Neural cell (in vitro differentiated cells): ENCODE measurements around the gene IER5L. TPM values are rescaled to one million over a fixed set of nuclear protein-coding genes. Genes with fewer than 3 reads are reported as not detected.

Experiments
- H2AFZ ChIP-seq: fragments of 200-600, 300-800 bp; sonication (generic), shearing (Covaris generic); 2 replicates; pipeline ENCODE4 v1.6.0; 2014; ENCODE audit warnings: low read depth, mild to moderate bottlenecking, antibody characterized with exemption, low read length, moderate library complexity
- H3F3A ChIP-seq: fragments of 200-600 bp; shearing (Covaris generic); 2 replicates; pipeline ENCODE4 v1.6.1; 2016; ENCODE audit warnings: mild to moderate bottlenecking, moderate library complexity, mixed read lengths, antibody characterized with exemption, low read length; ENCODE audit not compliant: insufficient read depth, poor library complexity, severe bottlenecking
- H3K27ac ChIP-seq: fragments of 200-600, 300-800 bp; sonication (generic), shearing (Covaris generic); 2 replicates; pipeline ENCODE4 v1.5.1; 2014; ENCODE audit warnings: mild to moderate bottlenecking, low read length, moderate library complexity
- H3K27me3 ChIP-seq: fragments of 300-800, 200-600 bp; sonication (generic), shearing (Covaris generic); 2 replicates; pipeline ENCODE4 v1.6.0; 2014; ENCODE audit warnings: mild to moderate bottlenecking, low read depth, low read length, moderate library complexity; ENCODE audit not compliant: insufficient read depth
- H3K36me3 ChIP-seq: fragments of 300-800, 200-600 bp; sonication (generic), shearing (Covaris generic); 2 replicates; pipeline ENCODE4 v1.5.1; 2014; ENCODE audit warnings: mild to moderate bottlenecking, antibody characterized with exemption, low read length, moderate library complexity; ENCODE audit not compliant: insufficient read depth
- H3K4me2 ChIP-seq: fragments of 300-800, 200-600 bp; sonication (generic), shearing (Covaris generic); 2 replicates; pipeline ENCODE4 v1.6.0; 2014; ENCODE audit warnings: mild to moderate bottlenecking, low read length
- H3K4me3 ChIP-seq: fragments of 300-800, 200-600 bp; sonication (generic), shearing (Covaris generic); 2 replicates; pipeline ENCODE4 v1.5.1; 2014; ENCODE audit warnings: mild to moderate bottlenecking, low read length, moderate library complexity
- H3K79me2 ChIP-seq: fragments of 200-600 bp; shearing (Covaris generic); replicated peaks from 2 replicates; pipeline ENCODE4 v1.6.0; 2014; ENCODE audit warnings: mild to moderate bottlenecking, low read length, moderate library complexity; ENCODE audit not compliant: insufficient read depth
- H3K9ac ChIP-seq: fragments of 300-800, 200-600 bp; sonication (generic), shearing (Covaris generic); 2 replicates; pipeline ENCODE4 v1.6.1; 2016; ENCODE audit warnings: mild to moderate bottlenecking, low read length, mixed read lengths
- H3K9me2 ChIP-seq: fragments of 200-600 bp; shearing (Covaris generic); 2 replicates; pipeline ENCODE4 v1.6.1; 2016; ENCODE audit warnings: mild to moderate bottlenecking, low read length, mixed read lengths; ENCODE audit not compliant: insufficient read depth
- H3K9me3 ChIP-seq: fragments of 200-600, 300-800 bp; sonication (generic), shearing (Covaris generic); 2 replicates; pipeline ENCODE4 v1.6.1; 2016; ENCODE audit warnings: mild to moderate bottlenecking, mixed run types, low read length, moderate library complexity, mixed read lengths
- H4K20me1 ChIP-seq: fragments of 200-600 bp; shearing (Covaris generic); 2 replicates; pipeline ENCODE4 v1.6.1; 2016; ENCODE audit warnings: mild to moderate bottlenecking, mixed run types; ENCODE audit not compliant: insufficient read depth
- CTCF ChIP-seq: fragments of 450-650 bp; IDR thresholded peaks from 2 replicates; pipeline ENCODE4 v1.5.1; 2014; ENCODE audit warnings: antibody characterized with exemption, mild to moderate bottlenecking, moderate library complexity; ENCODE audit not compliant: poor library complexity, severe bottlenecking
- EP300 ChIP-seq: fragments of 450-650 bp; conservative IDR thresholded peaks from 2 replicates; pipeline ENCODE4 v1.6.1; 2014; ENCODE audit warnings: antibody characterized with exemption, mild to moderate bottlenecking, moderate library complexity; ENCODE audit not compliant: poor library complexity, severe bottlenecking
- EZH2 ChIP-seq: fragments of 200-600, 300-800 bp; shearing (Covaris generic), sonication (generic); IDR thresholded peaks from 2 replicates; pipeline ENCODE4 v1.6.1; 2014; ENCODE audit warnings: antibody characterized with exemption, low read length, borderline replicate concordance, mild to moderate bottlenecking; ENCODE audit not compliant: insufficient read depth, poor library complexity, severe bottlenecking
- MXI1 ChIP-seq: fragments of 450-650 bp; conservative IDR thresholded peaks from 2 replicates; pipeline ENCODE4 v1.6.1; 2014; ENCODE audit warnings: antibody characterized with exemption, mild to moderate bottlenecking; ENCODE audit not compliant: poor library complexity, severe bottlenecking
- POLR2AphosphoS5 ChIP-seq: IDR thresholded peaks from 2 replicates; pipeline ENCODE4 v1.6.1; 2012
- RAD21 ChIP-seq: fragments of 450-650 bp; conservative IDR thresholded peaks from 2 replicates; pipeline ENCODE4 v1.6.1; 2014; ENCODE audit warnings: antibody characterized with exemption, mild to moderate bottlenecking, moderate library complexity
- REST ChIP-seq: IDR thresholded peaks from 2 replicates; pipeline ENCODE4 v1.6.1; 2012; ENCODE audit warnings: borderline replicate concordance
- SMC3 ChIP-seq: fragments of 450-650 bp; conservative IDR thresholded peaks from 2 replicates; pipeline ENCODE4 v1.6.1; 2014; ENCODE audit warnings: antibody characterized with exemption, mild to moderate bottlenecking, moderate library complexity; ENCODE audit not compliant: poor library complexity
- TAF1 ChIP-seq: IDR thresholded peaks from 2 replicates; pipeline ENCODE4 v1.6.1; 2012; ENCODE audit warnings: low read depth
- polyA plus RNA-seq: library from polyadenylated mRNA; depleted of rRNA; stranded (reverse); fragments of >200 nt; gene quantifications from 2 replicates; pipeline ENCODE4 v1.2.3, GENCODE V29; 2014

The IER5L gene
- polyA plus RNA-seq, 1 donor from 2014 or later, result 20.8 TPM

GRCh38 chr9:129194221-129194620, 16.2 kb upstream of the IER5L start:
- Histone ChIP-seq H3K9me2 (no peaks in the 10 kb centered on the region), H3F3A (no peaks in the 10 kb centered on the region), H3K79me2 (no peaks in the 10 kb centered on the region), H3K9ac (no peak overlapping the region), H3K36me3 (no peaks in the 10 kb centered on the region), H3K9me3 (no peaks in the 10 kb centered on the region), H3K27ac (no peak overlapping the region), H4K20me1 (no peaks in the 10 kb centered on the region), H3K4me2 (no peak overlapping the region), H3K27me3 (no peaks in the 10 kb centered on the region), H3K4me3 (no peak overlapping the region), H2AFZ (no peak overlapping the region)
- TF ChIP-seq MXI1, result no peak
- no peak for TF ChIP-seq REST
- no peak for TF ChIP-seq EP300
- no peak for TF ChIP-seq EZH2
- TF ChIP-seq SMC3, result no peak
- no peak for TF ChIP-seq RAD21
- TF ChIP-seq TAF1, result no peak
- TF ChIP-seq POLR2AphosphoS5, result no peak
- no peak for TF ChIP-seq CTCF

GRCh38 chr9:129193655-129194054, 15.6 kb upstream of the IER5L start:
- Histone ChIP-seq H3K79me2 (no peaks in the 10 kb centered on the region), H3K36me3 (no peaks in the 10 kb centered on the region), H3K9me2 (no peaks in the 10 kb centered on the region), H3K4me2 (no peak overlapping the region), H2AFZ (no peak overlapping the region), H3K9ac (no peak overlapping the region), H4K20me1 (no peaks in the 10 kb centered on the region), H3K27ac (no peak overlapping the region), H3K27me3 (no peaks in the 10 kb centered on the region), H3K9me3 (no peaks in the 10 kb centered on the region), H3K4me3 (no peak overlapping the region), H3F3A (no peaks in the 10 kb centered on the region)
- TF ChIP-seq RAD21 (no peak), CTCF (no peak), POLR2AphosphoS5 (no peak), EP300 (no peak), TAF1 (no peak), MXI1 (no peak), EZH2 (no peak)
